RKO (cell line): ENCODE measurements around the gene TMEM200A.

ENCODE experiments used
- DNase-seq: peaks from one replicate; pipeline ENCODE4 v3.0.0-alpha.2; 2016; ENCODE audit warnings: low spot score

The TMEM200A gene

DNA sequence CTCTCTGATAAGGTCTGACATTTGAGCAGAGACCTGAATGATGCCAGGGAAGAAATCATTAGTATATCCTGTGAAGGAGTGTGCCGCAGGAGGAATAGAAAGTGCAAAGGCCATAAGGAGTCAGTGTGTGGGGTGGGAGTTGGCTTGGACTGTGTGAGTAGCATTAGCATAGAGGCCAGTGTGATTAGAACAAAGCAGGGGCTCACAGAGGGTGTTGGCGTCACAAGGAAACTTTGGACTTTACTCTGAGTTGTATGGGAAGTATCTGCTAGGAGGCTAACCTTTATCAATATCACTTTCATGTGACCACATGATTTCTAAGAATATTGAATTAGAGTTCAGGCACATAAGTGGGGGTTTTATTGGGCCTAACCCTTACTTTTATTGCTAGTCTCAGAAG, 12.1 kb downstream of the TMEM200A start:
- no peak for DNase-seq

DNA sequence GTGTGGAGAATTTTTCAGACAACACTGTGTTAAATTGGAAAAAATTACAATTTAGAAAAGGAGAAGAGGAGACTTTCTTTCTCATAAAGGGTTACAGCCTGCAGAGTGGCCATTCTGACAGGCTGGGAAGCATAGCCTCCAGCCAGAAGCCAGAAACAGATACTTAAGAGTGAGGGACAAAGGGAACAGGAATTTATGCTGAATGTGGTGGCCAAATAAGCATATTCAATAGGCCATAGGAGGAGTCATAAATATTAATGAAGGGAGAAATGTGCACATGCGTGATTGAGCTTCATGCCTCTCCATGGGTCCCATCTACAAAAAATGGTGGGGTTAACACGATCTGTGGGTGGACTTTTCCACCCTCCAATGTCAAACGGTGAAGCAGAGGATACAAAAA, 13.4 kb downstream of the TMEM200A start:
- DNase-seq, result no peak

DNA sequence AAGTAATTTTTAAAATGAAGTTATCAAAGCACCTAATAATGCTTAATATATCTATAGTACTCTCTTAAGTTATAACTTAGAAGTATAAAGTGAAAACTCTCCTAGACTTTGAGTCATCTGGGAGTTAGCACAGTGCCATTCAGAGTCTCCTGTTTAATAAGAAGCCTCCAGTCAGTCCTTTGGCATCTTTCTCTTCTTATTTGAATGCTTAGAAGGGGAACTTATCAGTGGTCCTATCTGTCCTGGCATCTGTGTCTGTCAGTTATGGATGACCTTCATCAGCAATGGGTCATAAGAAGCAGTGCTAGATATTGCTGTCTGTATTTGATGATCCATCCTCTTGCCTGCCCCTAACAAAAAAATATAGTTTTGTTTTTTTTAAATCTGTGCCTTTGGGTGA, 15.2 kb downstream of the TMEM200A start:
- no peak for DNase-seq

DNA sequence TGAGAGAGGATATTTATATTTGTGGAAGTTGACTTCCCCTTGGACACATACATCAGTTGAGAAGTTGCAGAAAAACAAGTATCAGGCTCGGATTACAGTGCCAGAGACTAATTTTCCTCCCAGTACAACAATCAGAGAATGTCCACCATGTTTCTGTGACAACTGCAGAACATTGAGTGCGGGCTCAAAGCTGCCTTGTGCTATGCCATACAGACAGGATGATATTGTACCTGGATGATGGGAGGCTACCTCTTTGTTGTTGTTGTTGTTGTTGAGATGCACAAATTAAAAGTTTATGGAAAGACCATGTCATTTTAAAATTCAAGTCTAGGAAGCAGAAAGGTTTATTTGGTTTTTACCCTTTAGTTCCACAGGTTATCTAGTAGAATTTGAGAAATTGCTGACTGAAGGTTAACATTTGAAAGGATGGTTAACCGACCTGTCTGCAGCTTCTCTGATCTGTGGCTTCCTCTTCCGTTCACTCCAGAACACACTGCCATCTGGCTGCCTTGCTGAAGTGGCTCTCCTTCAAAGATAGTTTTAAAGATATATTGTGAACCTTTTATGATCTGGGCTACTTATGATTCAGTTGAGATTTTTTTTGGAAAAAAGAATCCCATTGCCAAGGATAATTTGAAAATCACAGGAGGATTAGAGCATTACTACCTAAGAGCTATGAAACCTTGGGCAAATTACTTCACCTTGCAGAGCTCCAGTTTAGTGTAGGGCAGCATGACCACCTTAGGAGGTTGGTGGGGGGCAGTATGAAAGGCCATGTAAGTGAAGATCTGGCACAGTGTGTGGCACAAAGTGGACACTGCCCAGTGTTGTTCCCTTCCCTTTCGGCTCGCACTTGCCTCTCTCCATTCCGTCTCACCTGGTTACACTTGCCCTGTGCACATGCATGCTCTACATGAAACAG, 15.9 kb downstream of the TMEM200A start:
- DNase-seq, result no peak

DNA sequence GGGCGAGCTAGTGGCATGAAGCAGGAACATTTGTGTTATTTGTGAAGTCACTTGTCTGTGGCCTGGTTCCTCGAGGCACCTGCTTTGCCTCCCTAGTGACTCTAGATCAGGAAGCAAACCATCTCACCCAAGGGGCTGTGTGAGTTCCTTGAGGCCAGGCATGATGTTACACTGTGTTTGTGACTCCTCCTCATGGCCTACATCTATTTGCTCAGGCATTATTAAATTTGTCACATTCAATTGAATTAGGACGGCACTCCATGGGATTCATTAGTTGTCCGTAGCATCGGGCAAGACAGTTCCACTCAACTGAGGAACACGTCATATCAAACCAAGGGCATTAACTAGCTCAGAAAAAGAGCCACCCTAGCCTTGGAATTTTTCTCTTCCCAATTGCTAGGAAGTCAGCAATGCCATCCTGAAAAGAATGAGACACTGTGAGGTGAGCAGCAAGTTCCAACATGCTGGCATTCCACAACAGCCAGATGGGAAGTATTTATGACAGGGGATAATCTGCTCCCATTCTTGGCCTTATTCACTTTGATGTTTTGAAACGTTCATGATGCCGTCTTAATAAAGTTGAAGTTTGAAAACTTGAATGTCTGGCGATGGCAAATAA, 17.2 kb downstream of the TMEM200A start:
- DNase-seq, result no peak

DNA sequence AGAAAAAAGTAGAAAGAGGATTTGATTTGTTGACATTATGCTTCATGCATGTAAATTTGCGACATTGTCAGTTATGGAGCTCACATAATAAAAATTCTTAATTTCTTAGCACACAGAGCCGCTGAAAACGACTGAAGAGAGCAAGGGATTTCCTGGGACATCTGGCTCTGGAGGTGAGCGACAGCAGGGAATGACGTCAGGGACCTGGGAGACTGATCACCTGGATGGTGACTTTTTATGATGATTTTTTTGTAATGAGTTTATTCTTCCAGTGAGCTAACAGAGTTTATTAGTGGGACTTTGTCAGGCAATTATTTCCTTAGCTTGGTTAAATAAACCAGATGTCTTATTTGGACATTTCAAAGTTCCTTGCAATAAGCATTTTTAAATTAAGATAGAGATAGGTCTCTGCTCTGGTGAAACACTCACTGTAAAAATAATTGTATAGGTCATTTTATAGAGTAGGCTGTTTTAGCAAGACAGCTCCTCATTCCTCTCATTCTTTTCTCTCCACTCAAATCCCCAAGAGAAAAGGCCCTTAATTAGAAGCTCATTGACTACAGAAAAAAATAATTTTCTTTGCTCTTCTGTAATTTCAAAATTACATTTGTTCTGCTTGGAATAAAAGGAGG, 19.4 kb downstream of the TMEM200A start:
- no peak for DNase-seq

DNA sequence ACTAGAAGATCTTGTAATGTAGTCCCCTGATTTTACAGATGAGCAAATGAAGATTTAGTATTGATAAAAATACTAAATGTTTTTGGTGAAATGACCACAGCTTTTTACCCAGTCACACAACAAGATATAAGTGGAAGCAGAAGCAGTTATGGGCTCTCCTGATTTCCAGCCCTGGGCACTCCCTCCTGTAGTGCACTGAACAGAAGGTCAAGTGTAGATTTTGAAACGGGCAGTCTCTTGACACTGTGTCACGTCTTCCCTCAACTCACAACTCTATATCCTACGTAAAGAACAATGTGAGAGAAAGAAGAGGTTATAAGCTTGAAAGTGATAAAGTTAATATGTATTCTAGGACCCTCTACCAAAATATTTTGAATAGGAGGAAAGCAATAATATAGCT, 23.3 kb downstream of the TMEM200A start:
- DNase-seq, result no peak

DNA sequence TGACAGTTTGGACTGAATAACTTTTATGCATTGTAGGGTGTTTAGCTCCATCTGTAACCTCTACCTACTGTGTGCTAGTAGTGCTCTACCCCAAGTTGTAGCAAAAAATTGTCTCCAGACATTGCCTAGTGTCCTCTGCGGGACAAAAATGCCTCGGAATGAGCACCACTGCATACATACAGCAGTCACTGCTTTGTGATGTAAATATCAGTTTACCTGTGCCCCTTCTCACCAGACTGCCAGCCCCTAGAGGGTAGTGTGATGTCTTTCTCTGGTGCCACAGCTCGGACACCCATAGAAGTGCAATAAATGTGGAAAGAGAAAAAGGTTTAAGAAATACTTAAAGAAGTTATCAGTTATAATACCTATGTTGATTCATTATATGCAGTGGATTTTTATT, 25.1 kb downstream of the TMEM200A start:
- DNase-seq, result no peak

DNA sequence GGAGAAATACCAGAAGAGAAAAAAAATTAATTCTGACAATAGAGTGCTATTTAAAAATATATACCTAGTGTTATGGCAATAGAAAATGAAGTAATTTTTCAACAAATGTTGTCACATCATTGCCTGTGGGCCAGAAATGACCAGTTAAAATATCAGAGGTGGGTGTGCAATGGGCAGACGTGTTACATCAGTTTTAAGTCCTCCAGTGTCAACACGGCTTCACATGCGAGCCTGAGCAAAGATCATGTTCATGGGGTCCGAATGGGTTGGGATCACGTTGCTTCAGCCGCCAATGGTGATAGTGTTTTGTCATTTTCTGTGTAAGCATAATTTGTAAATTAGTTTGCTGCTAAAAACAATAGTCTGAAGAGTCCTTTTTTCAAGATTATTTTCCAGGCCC, 27.5 kb downstream of the TMEM200A start:
- no peak for DNase-seq

DNA sequence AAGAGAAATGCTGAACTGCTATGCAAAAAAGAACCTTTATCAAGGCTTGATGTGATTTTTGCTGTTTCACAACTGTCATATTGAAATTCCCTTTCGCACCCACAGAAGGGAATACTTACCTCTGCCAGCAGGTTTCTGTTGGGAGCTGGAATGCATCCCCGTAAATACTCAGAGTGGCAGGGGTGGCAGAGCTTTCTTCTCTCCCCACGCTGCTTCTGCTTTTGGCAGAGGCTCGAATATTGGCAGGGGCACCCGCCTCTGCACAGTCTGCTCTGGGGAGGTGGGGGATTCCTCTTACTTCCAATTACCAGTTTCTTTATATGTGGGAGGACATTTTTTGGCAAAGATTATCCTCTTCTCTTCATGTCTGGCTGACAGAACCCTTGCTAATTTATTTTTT, 28.4 kb downstream of the TMEM200A start:
- no peak for DNase-seq

DNA sequence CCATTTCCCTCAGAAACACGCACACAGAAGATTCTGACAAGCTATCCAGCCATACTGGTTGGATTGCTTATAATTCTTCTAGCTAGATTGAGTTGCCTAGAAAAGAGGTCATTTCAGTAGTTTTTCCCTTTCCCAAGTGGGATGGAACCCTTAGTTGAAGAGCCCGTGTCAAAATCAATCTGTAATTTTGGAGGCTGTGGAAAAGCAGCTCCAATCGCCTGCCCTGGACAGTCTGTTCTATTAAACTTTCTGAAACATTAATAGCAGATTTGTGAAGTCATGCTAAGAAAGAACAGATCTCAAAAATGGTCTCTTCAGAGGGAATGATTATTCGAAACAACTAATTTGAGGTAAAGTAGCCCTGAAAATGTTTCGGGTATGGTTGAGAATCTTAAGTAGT, 29.3 kb downstream of the TMEM200A start:
- DNase-seq, result no peak

DNA sequence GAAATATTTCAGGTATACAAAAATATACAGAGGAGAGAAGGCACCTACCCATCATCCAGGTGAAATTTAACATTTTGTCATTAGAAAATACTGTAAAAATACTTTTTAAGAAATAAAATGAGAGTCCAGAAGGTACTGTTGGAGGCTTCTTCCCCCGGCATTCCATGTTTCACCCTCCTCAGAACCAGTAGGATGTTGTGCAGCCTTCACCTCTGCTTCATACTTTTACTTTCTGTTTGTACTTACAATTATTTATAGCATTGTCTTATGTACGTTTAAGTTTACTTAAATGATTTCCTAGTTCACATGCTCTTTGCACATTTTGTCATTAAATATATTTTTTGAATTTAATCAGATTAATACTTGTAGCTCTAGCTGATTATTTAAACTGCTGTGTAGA, 30.9 kb downstream of the TMEM200A start:
- DNase-seq, result no peak

DNA sequence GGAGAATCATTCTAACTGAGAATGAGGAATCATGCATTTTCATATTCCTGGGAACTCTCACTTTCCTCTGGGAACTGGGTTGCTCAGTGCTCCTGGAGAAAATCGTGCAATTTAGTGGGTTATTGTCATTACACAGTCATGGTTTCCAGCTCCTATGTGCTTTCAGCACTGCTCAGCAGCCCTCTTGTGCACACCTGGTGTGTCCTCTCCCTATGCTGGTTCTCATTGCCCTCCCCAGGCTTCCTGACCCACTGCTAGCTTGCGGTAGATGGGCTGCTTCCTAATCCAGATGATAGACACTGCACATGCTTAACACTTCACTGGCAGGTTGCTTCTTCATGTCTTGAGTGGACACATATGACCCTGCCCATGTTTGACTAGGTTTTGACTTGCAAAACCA, 39.7 kb downstream of the TMEM200A start:
- DNase-seq, result no peak

DNA sequence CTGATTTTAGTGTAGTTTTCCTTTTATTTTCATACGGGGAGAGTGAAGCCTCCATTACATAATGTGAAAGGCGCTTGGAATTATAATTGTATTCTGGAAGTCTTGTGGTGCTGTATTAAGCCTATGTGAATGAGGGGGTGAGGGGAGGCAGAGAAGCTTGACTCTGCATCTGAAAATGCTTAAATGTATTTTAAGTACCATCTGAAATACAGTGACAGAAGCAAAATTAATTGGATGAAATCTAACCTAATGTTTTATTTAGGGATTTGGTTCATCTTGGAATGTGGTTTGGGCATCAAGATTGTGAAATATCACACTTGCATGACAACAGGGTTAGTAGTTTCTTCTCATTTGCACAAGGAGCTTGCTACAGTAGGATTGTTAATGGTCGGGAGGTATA, 41.2 kb downstream of the TMEM200A start:
- no peak for DNase-seq

DNA sequence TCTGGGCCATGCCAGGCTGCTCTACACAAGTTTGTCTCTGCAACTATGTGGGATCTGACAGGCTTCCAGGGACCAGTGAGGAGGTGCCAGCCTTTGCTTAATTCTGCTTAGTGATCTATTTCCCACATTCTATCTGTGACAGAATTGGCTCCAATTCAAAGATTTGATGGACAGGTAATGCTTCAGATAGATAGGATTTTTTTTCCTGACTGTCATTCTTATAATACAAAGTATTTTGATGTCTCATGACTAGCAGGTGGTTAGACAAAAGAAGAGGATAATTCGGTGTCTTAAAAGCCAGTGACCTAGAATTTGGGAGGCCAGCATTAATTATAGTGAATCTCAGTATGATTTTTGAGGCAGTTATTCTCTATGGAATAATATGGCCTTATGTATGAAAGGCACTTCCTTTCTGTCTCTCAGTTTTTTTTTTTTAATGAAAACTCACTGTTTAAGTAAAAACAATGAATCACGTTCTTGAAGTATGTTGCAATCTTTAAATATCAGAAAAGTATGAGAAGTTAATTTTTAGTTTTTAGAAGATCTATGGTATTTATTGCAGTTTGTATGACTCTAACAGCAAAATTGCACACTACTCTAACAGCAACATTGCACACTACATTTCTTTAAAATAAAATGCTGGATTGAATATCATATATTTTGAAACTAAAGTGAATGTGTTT, 43.7 kb downstream of the TMEM200A start:
- DNase-seq, result no peak

DNA sequence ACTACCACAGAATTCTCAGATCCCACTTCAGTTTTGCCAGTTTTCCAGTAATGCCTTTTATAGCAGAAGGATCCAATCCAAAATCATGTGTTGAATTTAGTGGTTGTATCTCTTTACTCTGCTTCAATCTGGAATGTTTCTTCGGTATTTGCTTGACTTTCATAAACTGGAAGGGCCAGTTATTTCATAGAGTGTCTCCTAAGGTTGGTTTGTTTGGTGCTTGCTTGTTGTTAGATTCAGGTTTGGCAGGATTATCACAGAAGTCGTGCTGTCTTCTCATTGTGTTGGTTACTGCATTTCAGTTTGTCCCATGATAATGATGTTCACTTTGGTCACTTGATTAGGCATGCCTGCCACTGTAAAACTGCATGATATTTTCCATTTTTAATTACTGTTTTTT, 45.7 kb downstream of the TMEM200A start:
- DNase-seq, result no peak

DNA sequence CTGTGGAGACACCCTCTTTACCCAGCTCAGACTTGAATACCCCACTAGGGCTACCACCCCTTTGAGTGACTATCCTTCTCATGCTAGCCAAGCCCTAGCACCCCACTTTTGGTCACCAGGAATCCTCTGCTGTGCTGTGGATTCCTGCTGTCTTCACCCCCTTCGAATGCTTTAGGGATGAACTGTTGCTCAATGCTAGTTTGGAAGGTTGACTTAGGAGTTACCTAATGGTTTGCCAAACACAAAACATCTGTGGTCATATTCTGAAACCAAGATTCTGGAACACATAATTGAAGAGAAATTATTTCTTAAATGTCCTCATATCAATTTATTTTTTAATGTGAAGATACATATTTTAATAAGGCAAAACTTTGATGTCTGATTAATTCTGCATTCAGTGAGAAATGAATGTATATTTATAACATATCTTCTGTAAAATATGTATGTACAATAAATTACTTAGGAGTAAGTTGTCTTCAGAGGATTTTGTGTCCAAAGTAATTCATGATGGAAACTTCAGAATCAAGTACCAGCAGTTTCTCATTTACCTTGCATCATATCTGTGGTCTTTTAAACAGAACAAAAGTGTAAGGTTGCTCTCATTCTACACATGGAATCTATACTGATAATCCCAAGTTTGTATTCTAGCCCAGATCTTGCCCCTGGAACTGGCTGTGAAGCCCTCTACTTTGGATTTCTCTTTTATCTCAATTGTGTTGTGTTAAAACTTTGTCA, 46.9 kb downstream of the TMEM200A start:
- DNase-seq, result no peak

DNA sequence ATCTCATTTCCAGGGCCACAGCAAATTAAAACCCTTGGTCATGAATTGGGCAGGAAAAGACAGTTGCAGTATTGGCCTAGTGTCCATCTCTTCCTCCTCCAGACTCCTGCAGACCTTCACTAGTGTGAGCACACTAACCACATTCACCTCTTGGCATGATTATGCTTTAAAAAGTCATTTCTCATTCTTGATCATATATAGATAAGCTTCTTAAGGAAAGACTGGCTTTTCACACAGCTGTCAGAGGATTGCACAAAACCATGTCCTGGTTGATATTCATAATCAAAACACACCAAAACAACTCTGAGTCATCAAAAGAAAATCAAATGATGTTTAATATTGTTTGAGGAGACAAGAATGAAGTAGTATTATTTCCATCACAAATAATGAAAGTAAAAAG, 52.1 kb downstream of the TMEM200A start:
- DNase-seq, result no peak

DNA sequence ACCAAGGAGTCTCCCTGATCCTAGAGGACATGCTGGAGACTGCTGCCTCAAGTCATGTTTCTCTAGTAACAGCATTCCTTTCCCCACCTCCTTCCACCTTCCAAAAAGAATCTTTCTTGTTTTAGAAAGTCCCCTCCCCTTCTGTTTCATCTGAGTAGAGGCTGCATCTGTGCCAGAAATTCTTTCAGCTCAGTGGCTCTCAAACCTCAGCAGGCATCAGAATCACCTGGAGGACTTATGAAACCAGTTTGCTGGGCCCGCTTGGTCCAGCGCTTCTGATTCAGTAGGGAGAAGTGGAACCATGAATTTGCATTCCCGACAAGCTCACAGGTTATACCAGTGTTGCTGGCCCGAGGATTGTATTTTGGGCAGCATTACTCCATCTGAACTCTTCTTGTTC, 55.1 kb downstream of the TMEM200A start:
- no peak for DNase-seq

DNA sequence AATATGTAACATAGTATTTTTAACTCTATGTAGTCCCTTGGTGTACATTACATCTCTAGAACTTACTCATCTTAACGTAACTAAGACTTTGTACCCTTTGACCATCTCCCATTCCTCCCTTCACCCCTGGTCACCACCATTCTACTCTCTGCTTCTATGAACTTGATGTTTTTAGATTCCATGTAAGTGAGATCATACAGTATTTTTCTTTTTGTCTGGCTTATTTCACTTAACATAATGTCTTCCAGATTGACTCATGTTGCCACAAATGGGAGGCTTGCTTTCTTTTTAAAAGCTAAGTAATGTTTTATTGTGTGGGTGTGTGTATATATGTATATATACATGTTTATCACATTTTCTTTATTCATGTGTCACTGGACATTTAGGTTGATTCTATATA, 55.8 kb downstream of the TMEM200A start:
- DNase-seq, result no peak

DNA sequence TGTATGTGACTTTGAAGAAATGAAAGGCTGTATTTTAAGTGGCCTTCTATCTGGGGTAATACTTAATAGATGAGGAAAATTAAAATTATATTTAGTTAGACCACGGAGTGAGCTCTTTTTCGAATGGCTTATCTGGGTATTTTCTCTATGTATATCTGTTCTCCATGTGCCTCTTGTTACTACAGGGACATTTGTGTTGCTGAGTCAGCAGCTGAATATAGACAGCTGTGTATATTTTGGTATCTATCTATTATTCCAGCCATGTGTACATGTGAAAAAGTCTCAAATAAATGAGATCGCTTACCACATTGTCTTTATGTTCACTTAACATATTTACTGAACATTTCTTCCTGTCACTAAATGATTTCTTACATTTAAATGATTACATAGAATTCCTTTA, 57.2 kb downstream of the TMEM200A start:
- no peak for DNase-seq

DNA sequence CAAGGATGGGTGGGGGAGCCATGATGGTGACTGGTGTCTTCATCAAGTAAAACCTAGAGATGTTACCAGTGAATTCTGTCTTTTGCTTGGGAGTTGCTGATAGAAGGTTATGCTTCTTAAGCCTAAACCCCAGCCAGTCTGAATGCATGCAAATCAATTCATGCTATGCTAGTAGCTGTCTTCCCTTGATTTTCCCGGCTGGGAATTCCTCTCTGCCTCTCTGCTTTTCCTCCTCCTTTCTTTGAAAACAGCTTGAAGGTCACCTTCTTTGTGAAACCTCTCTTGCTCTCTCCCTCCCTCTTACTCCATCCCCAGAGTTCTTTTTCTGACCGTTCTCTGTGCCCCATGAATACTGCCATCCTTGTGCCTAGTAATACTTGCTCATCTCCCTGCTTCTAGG, 58.9 kb downstream of the TMEM200A start:
- DNase-seq, result no peak
